ENCODE data around the gene CNTLN. TPM values are rescaled to one million over a fixed set of nuclear protein-coding genes. Genes with fewer than 3 reads are reported as not detected.

The CNTLN gene
- total and polyA plus RNA-seq, 2 donors (not counting 1 experiment from before 2014, with no cell fraction given), result 0.30 to 0.94 TPM

- Histone ChIP-seq H3K27me3 (replicated peaks in 1 of 4; ENCODE audit: control extremely low read depth in 1 of 4, control insufficient read depth in 3 of 4, insufficient read depth in 4 of 4, low read length in 3 of 4) (no peaks in the 10 kb centered on the region), H3K4me3 (ENCODE audit: control extremely low read depth in 1 of 5, extremely low read depth in 1 of 5, insufficient read depth in 1 of 5, low read depth in 2 of 5, low read length in 4 of 5) (no peak overlapping the region), H2AFZ (ENCODE audit: insufficient read depth, low read depth, low read length, poor library complexity, severe bottlenecking) (no peak overlapping the region), H3K9ac (ENCODE audit: low read length) (no peak overlapping the region), H3K27ac (ENCODE audit: low read length in 2 of 2) (no peak overlapping the region), H4K20me1 (ENCODE audit: control insufficient read depth, insufficient read depth, low read length, poor library complexity, severe bottlenecking) (no peaks in the 10 kb centered on the region), H3K4me1 (ENCODE audit: control insufficient read depth in 2 of 2, insufficient read depth in 2 of 2, low read length in 2 of 2) (no peaks in the 10 kb centered on the region), H3K36me3 (replicated peaks in 1 of 2; ENCODE audit: control extremely low read depth in 1 of 2, control insufficient read depth in 1 of 2, extremely low read depth in 1 of 2, insufficient read depth in 2 of 2, low read length in 1 of 2) (no peaks in the 10 kb centered on the region), H3K79me2 (ENCODE audit: control insufficient read depth, insufficient read depth, low read length) (no peaks in the 10 kb centered on the region), H3K4me2 (replicated peaks; ENCODE audit: low read depth, low read length, poor library complexity, severe bottlenecking) (no peak overlapping the region), H3K9me3 (ENCODE audit: control extremely low read depth in 1 of 3, control insufficient read depth in 2 of 3, insufficient read depth in 1 of 3, low read length in 2 of 3) (no peaks in the 10 kb centered on the region)
- Mint-ChIP-seq H3K9me3 (ENCODE audit: insufficient read depth) (no peaks in the 10 kb centered on the region), H3K27me3 (no peaks in the 10 kb centered on the region), H3K4me3 (no peak overlapping the region), H3K27ac (no peak overlapping the region), H3K4me1 (no peaks in the 10 kb centered on the region)
- no CpG with 5 or more reads among the region's 3 CpGs for WGBS (ENCODE audit: insufficient coverage)
- ATAC-seq (ENCODE audit: low read depth) (no peak), DNase-seq (no peak)
- TF ChIP-seq CTCF (IDR thresholded peaks at IDR 0.05) (no peak), EZH2 (IDR thresholded peaks at IDR 0.05; ENCODE audit: borderline replicate concordance, insufficient read depth, low read depth, low read length, poor library complexity, severe bottlenecking) (no peak)
- intact Hi-C loops (cut with micrococcal nuclease), result no loop called here
- ChIA-PET POLR2A (no interaction called here), CTCF (no interaction called here)
Measured at GRCh38 chr9:17185481-17186029, 50.7 kb downstream of the CNTLN start.

GRCh38 chr9:17191082-17191481 lies 56.2 kb downstream of the CNTLN start:
- no peaks in the 10 kb centered on the region for H3K4me1 ChIP-seq (ENCODE audit: control insufficient read depth in 2 of 2, insufficient read depth in 2 of 2, low read length in 2 of 2)
- no peak overlapping the region for H3K4me2 ChIP-seq (replicated peaks; ENCODE audit: low read depth, low read length, poor library complexity, severe bottlenecking)
- CTCF ChIA-PET, result no interaction called here
- H3K27ac ChIP-seq (ENCODE audit: low read length in 2 of 2), result no peak overlapping the region
- ATAC-seq (ENCODE audit: low read depth), result no peak
- no peak overlapping the region for H3K4me3 ChIP-seq (ENCODE audit: control extremely low read depth in 1 of 5, extremely low read depth in 1 of 5, insufficient read depth in 1 of 5, low read depth in 2 of 5, low read length in 4 of 5)
- H4K20me1 ChIP-seq (ENCODE audit: control insufficient read depth, insufficient read depth, low read length, poor library complexity, severe bottlenecking), result no peaks in the 10 kb centered on the region
- no peaks in the 10 kb centered on the region for H3K27me3 ChIP-seq (replicated peaks in 1 of 4; ENCODE audit: control extremely low read depth in 1 of 4, control insufficient read depth in 3 of 4, insufficient read depth in 4 of 4, low read length in 3 of 4)
- no peaks in the 10 kb centered on the region for H3K27me3 Mint-ChIP-seq
- H3K9me3 Mint-ChIP-seq (ENCODE audit: insufficient read depth), result peaks cover 3% of the 10 kb centered on the region
- DNase-seq, result no peak
- no peaks in the 10 kb centered on the region for H3K4me1 Mint-ChIP-seq
- intact Hi-C loops (cut with micrococcal nuclease), result no loop called here
- TF ChIP-seq CTCF (IDR thresholded peaks at IDR 0.05), result no peak
- no peak for TF ChIP-seq EZH2 (IDR thresholded peaks at IDR 0.05; ENCODE audit: borderline replicate concordance, insufficient read depth, low read depth, low read length, poor library complexity, severe bottlenecking)
- H3K36me3 ChIP-seq (replicated peaks in 1 of 2; ENCODE audit: control extremely low read depth in 1 of 2, control insufficient read depth in 1 of 2, extremely low read depth in 1 of 2, insufficient read depth in 2 of 2, low read length in 1 of 2), result no peaks in the 10 kb centered on the region
- H3K27ac Mint-ChIP-seq, result no peak overlapping the region
- no peak overlapping the region for H2AFZ ChIP-seq (ENCODE audit: insufficient read depth, low read depth, low read length, poor library complexity, severe bottlenecking)
- POLR2A ChIA-PET, result no interaction called here
- no peak overlapping the region for H3K4me3 Mint-ChIP-seq
- H3K9ac ChIP-seq (ENCODE audit: low read length), result no peak overlapping the region
- no peaks in the 10 kb centered on the region for H3K79me2 ChIP-seq (ENCODE audit: control insufficient read depth, insufficient read depth, low read length)
- H3K9me3 ChIP-seq (ENCODE audit: control extremely low read depth in 1 of 3, control insufficient read depth in 2 of 3, insufficient read depth in 1 of 3, low read length in 2 of 3), result peaks cover 0 to 3% (median 0%) of the 10 kb centered on the region in 3 donors
